Smooth muscle cell (in vitro differentiated cells): ENCODE measurements around the gene UBE2G2. TPM values are rescaled to one million over a fixed set of nuclear protein-coding genes. Genes with fewer than 3 reads are reported as not detected.

Experiments
- DNase-seq: peaks from one replicate; lab custom pipeline; 2025; ENCODE audit not compliant: unreplicated experiment; lab: John Stamatoyannopoulos, UW
- H2AFZ ChIP-seq: fragments of 200-600 bp; sonication (generic); 2 replicates; pipeline ENCODE4 v1.6.0; 2016; ENCODE audit warnings: antibody characterized with exemption, low read depth, mild to moderate bottlenecking
- H3F3A ChIP-seq: fragments of 200-600 bp; sonication (generic); 2 replicates; pipeline ENCODE4 v1.6.0; 2017; ENCODE audit warnings: antibody characterized with exemption, low read depth
- H3K27ac ChIP-seq: fragments of 200-600 bp; sonication (generic); 2 replicates; pipeline ENCODE4 v1.5.1; 2016; ENCODE audit warnings: low read depth, mild to moderate bottlenecking
- H3K27me3 ChIP-seq: fragments of 200-600 bp; sonication (generic); 2 replicates; pipeline ENCODE4 v1.6.1; 2016; ENCODE audit warnings: low read depth, mild to moderate bottlenecking
- H3K36me3 ChIP-seq: fragments of 200-600 bp; sonication (generic); 2 replicates; pipeline ENCODE4 v1.5.1; 2016; ENCODE audit warnings: low read depth
- H3K4me1 ChIP-seq: fragments of 200-600 bp; sonication (generic); 2 replicates; pipeline ENCODE4 v1.5.1; 2016; ENCODE audit warnings: low read depth
- H3K4me2 ChIP-seq: fragments of 200-600 bp; sonication (generic); 2 replicates; pipeline ENCODE4 v1.6.0; 2016; ENCODE audit warnings: mild to moderate bottlenecking
- H3K4me3 ChIP-seq: fragments of 200-600 bp; sonication (generic); 2 replicates; pipeline ENCODE4 v1.5.1; 2016; ENCODE audit warnings: mild to moderate bottlenecking
- H3K79me2 ChIP-seq: fragments of 200-600 bp; sonication (generic); 2 replicates; pipeline ENCODE4 v1.6.0; 2016; ENCODE audit warnings: low read depth, mild to moderate bottlenecking
- H3K9ac ChIP-seq: fragments of 200-600 bp; sonication (generic); 2 replicates; pipeline ENCODE4 v1.6.0; 2016; ENCODE audit warnings: low read depth
- H3K9me3 ChIP-seq: fragments of 200-600 bp; sonication (generic); replicated peaks from 2 replicates; pipeline ENCODE4 v1.5.1; 2016; ENCODE audit warnings: low read depth
- H4K20me1 ChIP-seq: fragments of 200-600 bp; sonication (generic); 2 replicates; pipeline ENCODE4 v1.6.0; 2016; ENCODE audit warnings: low read depth
- CTCF ChIP-seq: fragments of 200-600 bp; sonication (generic); IDR thresholded peaks from 2 replicates; pipeline ENCODE4 v1.5.1; 2017; ENCODE audit warnings: borderline replicate concordance, mild to moderate bottlenecking, antibody characterized with exemption; ENCODE audit not compliant: insufficient read depth, poor library complexity, severe bottlenecking
- WGBS: methylation state at CpG from one replicate; pipeline ENCODE4 v1.1.7; 2016; ENCODE audit warnings: low lambda C conversion rate; 5-methylcytosine and 5-hydroxymethylcytosine counted together
- polyA plus RNA-seq: library from polyadenylated mRNA; unstranded; fragments of >200 nt; fragmentation: Nextera tagmentation; extraction: Ambion mirVana; gene quantifications from 2 replicates; pipeline ENCODE4 v1.2.1, GENCODE V29; 2016
- total RNA-seq: library from RNA; depleted of rRNA; stranded (reverse); fragments of >200 nt; gene quantifications from 2 replicates; pipeline ENCODE4 v1.2.3, GENCODE V29; 2014

UBE2G2 gene
- total and polyA plus RNA-seq, 2 experiments from 2014 or later = 33.1 to 34.1 TPM

GRCh38 chr21:44765231-44766013, 36.2 kb downstream of the UBE2G2 start:
- 69% methylated on average over 9 of the region's 12 CpGs for WGBS
- Histone ChIP-seq H3K9me3 (no peaks in the 10 kb centered on the region), H4K20me1 (no peaks in the 10 kb centered on the region), H3K36me3 (no peaks in the 10 kb centered on the region), H3K27ac (no peak overlapping the region), H3K79me2 (no peaks in the 10 kb centered on the region), H3K4me2 (no peak overlapping the region), H2AFZ (no peak overlapping the region), H3K4me3 (no peak overlapping the region), H3K27me3 (no peaks in the 10 kb centered on the region), H3K4me1 (no peaks in the 10 kb centered on the region), H3F3A (no peaks in the 10 kb centered on the region), H3K9ac (no peak overlapping the region)
- no peak for TF ChIP-seq CTCF
- no peak for DNase-seq

GRCh38 chr21:44764319-44765230, 37.0 kb downstream of the UBE2G2 start:
- no peak overlapping the region for H3K9ac ChIP-seq
- DNase-seq = no peak
- H4K20me1 ChIP-seq = no peaks in the 10 kb centered on the region
- no peaks in the 10 kb centered on the region for H3K4me1 ChIP-seq
- H3K27me3 ChIP-seq = no peaks in the 10 kb centered on the region
- H3F3A ChIP-seq = no peaks in the 10 kb centered on the region
- no peaks in the 10 kb centered on the region for H3K9me3 ChIP-seq
- no peak overlapping the region for H3K4me3 ChIP-seq
- H3K4me2 ChIP-seq = no peak overlapping the region
- no peak overlapping the region for H2AFZ ChIP-seq
- 86% methylated on average over 25 of the region's 26 CpGs for WGBS
- H3K79me2 ChIP-seq = no peaks in the 10 kb centered on the region
- H3K36me3 ChIP-seq = no peaks in the 10 kb centered on the region
- TF ChIP-seq CTCF = no peak
- no peak overlapping the region for H3K27ac ChIP-seq

GRCh38 chr21:44763451-44764318, 37.9 kb downstream of the UBE2G2 start:
- TF ChIP-seq CTCF = no peak
- no peaks in the 10 kb centered on the region for H3K36me3 ChIP-seq
- WGBS = 91% methylated on average over 21 of the region's 25 CpGs
- DNase-seq = no peak
- H3K79me2 ChIP-seq = no peaks in the 10 kb centered on the region
- no peaks in the 10 kb centered on the region for H4K20me1 ChIP-seq
- H3K4me3 ChIP-seq = no peak overlapping the region
- H3K4me1 ChIP-seq = no peaks in the 10 kb centered on the region
- no peak overlapping the region for H3K27ac ChIP-seq
- H3K9ac ChIP-seq = no peak overlapping the region
- H3K4me2 ChIP-seq = no peak overlapping the region
- no peaks in the 10 kb centered on the region for H3K9me3 ChIP-seq
- H2AFZ ChIP-seq = no peak overlapping the region
- H3K27me3 ChIP-seq = no peaks in the 10 kb centered on the region
- no peaks in the 10 kb centered on the region for H3F3A ChIP-seq
